HG02571 (cell line): Measurements from ENCODE around the gene PRR5L.

ENCODE experiments used
- ATAC-seq: cut with Tn5 transposase; IDR thresholded peaks from one replicate; pipeline ENCODE4 v1.9.1; 2021; ENCODE audit warnings: mild to moderate bottlenecking, moderate library complexity; ENCODE audit not compliant: unreplicated experiment

Gene PRR5L

GRCh38 chr11:36376009-36376887 is 80.2 kb downstream of the PRR5L start:
- ATAC-seq: no peak

- ATAC-seq: no peak
Observed at GRCh38 chr11:36376888-36377758, 81.0 kb downstream of the PRR5L start.

- ATAC-seq: no peak
Observed at GRCh38 chr11:36377759-36378564, 81.9 kb downstream of the PRR5L start.

- no peak for ATAC-seq
Observed at GRCh38 chr11:36379653-36380052, 83.6 kb downstream of the PRR5L start.

GRCh38 chr11:36380296-36381014 is 84.4 kb downstream of the PRR5L start:
- ATAC-seq: no peak

GRCh38 chr11:36381015-36381360 is 84.9 kb downstream of the PRR5L start:
- ATAC-seq: no peak

- no peak for ATAC-seq
Observed at GRCh38 chr11:36383195-36383594, 87.1 kb downstream of the PRR5L start.

- no peak for ATAC-seq
Observed at GRCh38 chr11:36385121-36385970, 89.3 kb downstream of the PRR5L start.

- no peak for ATAC-seq
Observed at GRCh38 chr11:36386411-36386810, 90.3 kb downstream of the PRR5L start.

GRCh38 chr11:36388071-36388470 is 92.0 kb downstream of the PRR5L start:
- no peak for ATAC-seq

- ATAC-seq: no peak
Observed at GRCh38 chr11:36388951-36389350, 92.9 kb downstream of the PRR5L start.

- no peak for ATAC-seq
Observed at GRCh38 chr11:36389811-36390210, 93.7 kb downstream of the PRR5L start.

GRCh38 chr11:36390963-36391471 is 94.9 kb downstream of the PRR5L start:
- ATAC-seq: no peak

GRCh38 chr11:36392196-36392595 is 96.1 kb downstream of the PRR5L start:
- ATAC-seq: no peak

GRCh38 chr11:36394056-36394455 is 98.0 kb downstream of the PRR5L start:
- no peak for ATAC-seq

GRCh38 chr11:36394926-36395325 is 98.8 kb downstream of the PRR5L start:
- no peak for ATAC-seq

- ATAC-seq: no peak
Observed at GRCh38 chr11:36395978-36396736, 100.1 kb downstream of the PRR5L start.

- no peak for ATAC-seq
Observed at GRCh38 chr11:36398231-36398953, 102.3 kb downstream of the PRR5L start.
